Measurements from ENCODE around the gene TRIO. TPM values are rescaled to one million over a fixed set of nuclear protein-coding genes. Genes with fewer than 3 reads are reported as not detected.

TRIO gene
- total RNA-seq, 2 experiments from 2014 or later = 3.5 to 6.6 TPM

DNA sequence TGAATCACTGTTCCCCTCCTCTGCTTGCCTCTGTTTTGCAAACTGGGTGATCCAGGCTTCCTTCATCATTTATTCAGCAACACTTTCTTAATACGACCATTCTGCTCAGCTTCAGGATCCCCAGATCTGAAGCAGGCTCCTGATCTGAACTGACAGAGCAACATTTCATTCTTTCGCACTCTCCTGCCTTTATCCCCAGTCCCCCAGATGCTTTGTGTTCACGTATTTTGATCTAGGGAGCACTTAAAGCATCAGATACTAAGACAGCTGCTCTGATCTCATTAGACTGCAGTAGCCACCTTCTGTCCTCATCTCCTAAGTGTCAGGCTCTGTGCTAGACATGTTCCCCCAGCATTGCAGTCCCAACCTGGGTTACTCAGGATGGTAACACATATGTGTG, 158.0 kb downstream of the TRIO start:
- no peaks in the 10 kb centered on the region for H3K36me3 Mint-ChIP-seq (ENCODE audit: low read depth)
- no peaks in the 10 kb centered on the region for H3K9me3 Mint-ChIP-seq (ENCODE audit: insufficient read depth)
- CTCF ChIA-PET = no interaction called here
- no peak for DNase-seq
- H3K27ac Mint-ChIP-seq = no peak overlapping the region
- POLR2A ChIA-PET = no interaction called here
- H3K27me3 Mint-ChIP-seq (ENCODE audit: low read depth) = peaks cover 4% of the 10 kb centered on the region
- ATAC-seq = no peak
- H3K4me1 Mint-ChIP-seq (ENCODE audit: low read depth) = no peaks in the 10 kb centered on the region
- no peak overlapping the region for H3K4me3 Mint-ChIP-seq

- no peak for DNase-seq
- H3K27me3 Mint-ChIP-seq (ENCODE audit: low read depth) = peaks cover 4% of the 10 kb centered on the region
- no peaks in the 10 kb centered on the region for H3K36me3 Mint-ChIP-seq (ENCODE audit: low read depth)
- no peak overlapping the region for H3K27ac Mint-ChIP-seq
- ATAC-seq = no peak
- ChIA-PET CTCF (no interaction called here), POLR2A (no interaction called here)
- no peaks in the 10 kb centered on the region for H3K4me1 Mint-ChIP-seq (ENCODE audit: low read depth)
- no peaks in the 10 kb centered on the region for H3K9me3 Mint-ChIP-seq (ENCODE audit: insufficient read depth)
- no peak overlapping the region for H3K4me3 Mint-ChIP-seq
Measured at GRCh38 chr5:14302330-14302729, 159.2 kb downstream of the TRIO start.

DNA sequence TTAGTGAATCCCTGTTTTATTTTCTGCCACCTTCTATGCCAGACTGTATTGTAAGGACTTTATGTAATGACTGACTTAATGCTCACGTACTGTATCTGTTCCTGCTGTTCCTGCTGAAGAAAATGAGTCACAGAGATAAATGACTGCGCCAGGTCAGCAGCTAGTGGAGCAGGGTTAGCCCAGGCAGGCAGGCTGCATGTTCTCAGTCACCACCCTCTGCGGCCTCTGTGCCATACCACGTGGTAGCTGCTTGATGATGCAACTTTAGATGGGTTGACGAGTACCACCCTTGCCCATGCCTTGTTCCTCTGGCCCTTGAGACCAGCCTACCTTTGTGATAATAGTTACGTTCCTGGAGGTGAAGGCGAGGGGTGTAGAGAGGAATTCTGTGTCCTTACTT, 161.9 kb downstream of the TRIO start:
- H3K9me3 Mint-ChIP-seq (ENCODE audit: insufficient read depth) = no peaks in the 10 kb centered on the region
- no peaks in the 10 kb centered on the region for H3K36me3 Mint-ChIP-seq (ENCODE audit: low read depth)
- peaks cover 4% of the 10 kb centered on the region for H3K27me3 Mint-ChIP-seq (ENCODE audit: low read depth)
- no peak for ATAC-seq
- POLR2A ChIA-PET = no interaction called here
- no peak overlapping the region for H3K4me3 Mint-ChIP-seq
- H3K27ac Mint-ChIP-seq = no peak overlapping the region
- no peaks in the 10 kb centered on the region for H3K4me1 Mint-ChIP-seq (ENCODE audit: low read depth)
- DNase-seq = no peak
- CTCF ChIA-PET = no interaction called here

GRCh38 chr5:14306329-14306815, 163.2 kb downstream of the TRIO start:
- no peak overlapping the region for H3K4me3 Mint-ChIP-seq
- DNase-seq (no peak), ATAC-seq (no peak)
- no peaks in the 10 kb centered on the region for H3K4me1 Mint-ChIP-seq (ENCODE audit: low read depth)
- H3K9me3 Mint-ChIP-seq (ENCODE audit: insufficient read depth) = no peaks in the 10 kb centered on the region
- no peaks in the 10 kb centered on the region for H3K36me3 Mint-ChIP-seq (ENCODE audit: low read depth)
- ChIA-PET CTCF (no interaction called here), POLR2A (no interaction called here)
- H3K27ac Mint-ChIP-seq = no peak overlapping the region
- peaks cover under 1% of the 10 kb centered on the region for H3K27me3 Mint-ChIP-seq (ENCODE audit: low read depth)

GRCh38 chr5:14308384-14309154, 165.4 kb downstream of the TRIO start:
- peaks cover 2% of the 10 kb centered on the region for H3K27me3 Mint-ChIP-seq (ENCODE audit: low read depth)
- H3K36me3 Mint-ChIP-seq (ENCODE audit: low read depth) = no peaks in the 10 kb centered on the region
- H3K27ac Mint-ChIP-seq = no peak overlapping the region
- POLR2A ChIA-PET = no interaction called here
- CTCF ChIA-PET = no interaction called here
- no peaks in the 10 kb centered on the region for H3K9me3 Mint-ChIP-seq (ENCODE audit: insufficient read depth)
- H3K4me1 Mint-ChIP-seq (ENCODE audit: low read depth) = no peaks in the 10 kb centered on the region
- no peak for ATAC-seq
- DNase-seq = no peak
- no peak overlapping the region for H3K4me3 Mint-ChIP-seq

- no peak for DNase-seq
- Mint-ChIP-seq H3K27me3 (ENCODE audit: low read depth) (peaks cover 4% of the 10 kb centered on the region), H3K9me3 (ENCODE audit: insufficient read depth) (no peaks in the 10 kb centered on the region), H3K36me3 (ENCODE audit: low read depth) (no peaks in the 10 kb centered on the region), H3K4me1 (ENCODE audit: low read depth) (no peaks in the 10 kb centered on the region), H3K27ac (no peak overlapping the region), H3K4me3 (no peak overlapping the region)
- ChIA-PET POLR2A (no interaction called here), CTCF (no interaction called here)
- no peak for ATAC-seq
Measured at GRCh38 chr5:14309199-14309598, 166.1 kb downstream of the TRIO start.

DNA sequence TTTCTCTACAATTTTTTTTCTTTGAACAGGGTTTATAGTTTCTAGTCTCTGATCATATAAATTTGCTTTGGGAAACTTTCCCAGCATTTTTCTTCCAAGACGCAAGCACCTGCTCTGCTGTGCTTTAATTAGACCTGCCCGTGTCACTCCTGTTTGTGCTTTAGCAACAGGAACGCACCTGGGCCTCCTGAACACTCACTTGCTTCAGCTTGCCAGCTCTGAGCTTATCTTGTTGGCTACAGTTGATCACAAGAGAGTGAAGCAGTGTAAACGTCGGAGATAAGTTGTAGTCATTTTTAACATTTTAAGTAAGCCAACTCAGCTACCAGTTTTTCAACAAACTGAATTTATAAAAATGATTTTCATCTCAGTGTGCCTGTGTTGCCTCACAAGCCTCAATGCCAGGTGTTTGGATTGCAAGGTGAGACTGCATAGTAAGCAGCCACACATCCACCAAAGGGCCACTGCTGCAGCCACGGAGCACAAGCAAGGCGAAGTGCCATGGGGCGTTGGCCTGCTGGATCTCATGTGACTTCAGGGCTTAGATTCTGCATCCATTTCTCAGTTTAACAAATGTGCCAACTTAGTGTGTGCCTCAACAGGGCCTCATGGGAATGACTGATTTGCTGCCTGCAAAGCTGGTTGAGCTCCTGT, 166.9 kb downstream of the TRIO start:
- Mint-ChIP-seq H3K9me3 (ENCODE audit: insufficient read depth) (no peaks in the 10 kb centered on the region), H3K27me3 (ENCODE audit: low read depth) (peaks cover 4% of the 10 kb centered on the region), H3K4me1 (ENCODE audit: low read depth) (no peaks in the 10 kb centered on the region), H3K27ac (no peak overlapping the region), H3K36me3 (ENCODE audit: low read depth) (no peaks in the 10 kb centered on the region), H3K4me3 (no peak overlapping the region)
- ATAC-seq = no peak
- no peak for DNase-seq
- ChIA-PET POLR2A (no interaction called here), CTCF (no interaction called here)

DNA sequence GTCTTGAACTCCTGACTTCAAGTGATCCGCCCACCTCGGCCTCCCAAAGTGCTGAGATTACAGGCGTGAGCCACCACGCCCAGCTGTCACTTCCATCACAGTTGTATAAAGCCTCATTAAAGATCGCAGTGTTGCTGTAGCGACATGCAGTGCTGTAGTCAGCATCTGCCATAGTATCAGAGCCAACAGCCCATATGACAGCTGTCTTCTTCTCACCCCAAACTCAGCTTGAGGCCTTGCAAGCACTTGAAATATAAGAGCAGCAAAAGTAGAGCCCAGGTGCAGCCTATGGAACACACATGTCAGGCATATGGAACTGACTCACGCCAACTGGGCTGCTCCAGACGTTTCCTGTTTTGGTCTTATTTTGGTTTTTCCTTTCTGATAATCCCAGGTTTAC, 167.8 kb downstream of the TRIO start:
- peaks cover 4% of the 10 kb centered on the region for H3K27me3 Mint-ChIP-seq (ENCODE audit: low read depth)
- H3K36me3 Mint-ChIP-seq (ENCODE audit: low read depth) = no peaks in the 10 kb centered on the region
- H3K4me1 Mint-ChIP-seq (ENCODE audit: low read depth) = no peaks in the 10 kb centered on the region
- DNase-seq (no peak), ATAC-seq (no peak)
- H3K9me3 Mint-ChIP-seq (ENCODE audit: insufficient read depth) = no peaks in the 10 kb centered on the region
- no peak overlapping the region for H3K4me3 Mint-ChIP-seq
- ChIA-PET POLR2A (no interaction called here), CTCF (interaction anchor here (1.7 kb wide), 1 partner anchor 14 kb away, joined by 3 read pairs; no protein-coding TSS in a partner anchor)
- H3K27ac Mint-ChIP-seq = no peak overlapping the region

- CTCF ChIA-PET = no interaction called here
- Mint-ChIP-seq H3K27ac (no peak overlapping the region), H3K36me3 (ENCODE audit: low read depth) (no peaks in the 10 kb centered on the region), H3K4me1 (ENCODE audit: low read depth) (no peaks in the 10 kb centered on the region), H3K9me3 (ENCODE audit: insufficient read depth) (no peaks in the 10 kb centered on the region), H3K4me3 (no peak overlapping the region), H3K27me3 (ENCODE audit: low read depth) (peaks cover 4% of the 10 kb centered on the region)
- POLR2A ChIA-PET = no interaction called here
- DNase-seq (no peak), ATAC-seq (no peak)
Measured at GRCh38 chr5:14313986-14314690, 171.0 kb downstream of the TRIO start.

- peaks cover 4% of the 10 kb centered on the region for H3K27me3 Mint-ChIP-seq (ENCODE audit: low read depth)
- no peak overlapping the region for H3K4me3 Mint-ChIP-seq
- ChIA-PET POLR2A (no interaction called here), CTCF (interaction anchor here (0.8 kb wide), 1 partner anchor 35 kb away, joined by 3 read pairs; no protein-coding TSS in a partner anchor)
- H3K9me3 Mint-ChIP-seq (ENCODE audit: insufficient read depth) = no peaks in the 10 kb centered on the region
- no peaks in the 10 kb centered on the region for H3K36me3 Mint-ChIP-seq (ENCODE audit: low read depth)
- DNase-seq (no peak), ATAC-seq (no peak)
- no peaks in the 10 kb centered on the region for H3K4me1 Mint-ChIP-seq (ENCODE audit: low read depth)
- H3K27ac Mint-ChIP-seq = no peak overlapping the region
Measured at GRCh38 chr5:14316471-14316870, 173.3 kb downstream of the TRIO start.

DNA sequence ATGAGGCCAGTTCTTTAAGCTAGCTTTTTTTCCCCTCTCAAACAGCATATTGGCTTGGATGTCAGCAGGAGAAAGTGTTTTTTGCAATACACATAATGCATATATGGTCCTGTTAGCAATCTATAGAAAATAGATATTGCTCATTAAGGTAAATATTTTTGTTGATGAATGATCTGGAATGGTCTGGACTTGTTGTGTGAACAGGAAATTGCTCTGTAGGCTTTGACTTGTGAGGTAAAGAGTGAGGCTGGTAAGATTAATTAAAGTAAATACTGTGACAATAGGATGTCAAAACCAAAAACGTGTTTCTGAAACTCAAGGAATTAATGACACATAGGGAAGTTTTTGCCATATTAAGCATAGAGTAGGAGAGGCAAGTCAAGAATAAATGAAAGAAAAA, 176.0 kb downstream of the TRIO start:
- DNase-seq = no peak
- Mint-ChIP-seq H3K27me3 (ENCODE audit: low read depth) (no peaks in the 10 kb centered on the region), H3K27ac (no peak overlapping the region), H3K9me3 (ENCODE audit: insufficient read depth) (no peaks in the 10 kb centered on the region), H3K4me3 (no peak overlapping the region), H3K4me1 (ENCODE audit: low read depth) (no peaks in the 10 kb centered on the region), H3K36me3 (ENCODE audit: low read depth) (no peaks in the 10 kb centered on the region)
- ChIA-PET POLR2A (no interaction called here), CTCF (no interaction called here)
- no peak for ATAC-seq

DNA sequence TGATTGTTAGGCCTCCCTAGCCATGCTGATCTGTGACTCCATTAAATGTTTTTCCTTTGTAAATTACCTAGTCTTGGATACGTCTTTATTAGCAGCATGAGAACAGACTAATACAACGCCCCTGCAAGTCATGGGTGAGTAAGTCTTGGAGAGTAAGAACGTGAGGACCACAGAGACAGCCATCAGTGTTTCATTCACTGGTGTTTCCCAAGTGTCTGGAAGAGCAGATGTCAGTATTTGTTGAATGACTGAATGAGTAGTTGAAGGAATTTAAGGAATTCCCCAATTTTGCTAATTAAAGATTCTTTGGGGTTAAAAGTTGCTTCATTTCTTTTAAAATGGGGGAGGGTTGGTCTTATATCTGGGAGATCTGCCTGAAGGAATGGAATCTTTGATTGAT, 178.8 kb downstream of the TRIO start:
- CTCF ChIA-PET = interaction anchor here (0.6 kb wide), 1 partner anchor 49 kb away, joined by 3 read pairs; no protein-coding TSS in a partner anchor
- POLR2A ChIA-PET = no interaction called here
- Mint-ChIP-seq H3K4me1 (ENCODE audit: low read depth) (no peaks in the 10 kb centered on the region), H3K4me3 (no peak overlapping the region), H3K27me3 (ENCODE audit: low read depth) (no peaks in the 10 kb centered on the region), H3K36me3 (ENCODE audit: low read depth) (no peaks in the 10 kb centered on the region), H3K27ac (no peak overlapping the region), H3K9me3 (ENCODE audit: insufficient read depth) (no peaks in the 10 kb centered on the region)
- ATAC-seq (no peak), DNase-seq (no peak)
